Measurements from ENCODE around the gene GMEB2.
"Not testable (repeated sequence)": the region's sequence is repeated elsewhere in the genome, so short reads cannot be mapped to it uniquely, and the experiment has no call there.

Gene GMEB2

GRCh38 chr20:63560856-63561609, 65.9 kb downstream of the GMEB2 start:
- DNase-seq (ENCODE audit: low read depth, low spot score), result no peak

GRCh38 chr20:63560333-63560805, 66.5 kb downstream of the GMEB2 start:
- no peak for DNase-seq (ENCODE audit: low read depth, low spot score)

- not testable (repeated sequence) for DNase-seq (ENCODE audit: low read depth, low spot score)
Observed at GRCh38 chr20:63559485-63560332, 67.2 kb downstream of the GMEB2 start.

- no peak for DNase-seq (ENCODE audit: low read depth, low spot score)
Observed at GRCh38 chr20:63558804-63559484, 68.0 kb downstream of the GMEB2 start.

GRCh38 chr20:63557481-63557891, 69.4 kb downstream of the GMEB2 start:
- no peak for DNase-seq (ENCODE audit: low read depth, low spot score)

GRCh38 chr20:63556873-63557478, 69.9 kb downstream of the GMEB2 start:
- no peak for DNase-seq (ENCODE audit: low read depth, low spot score)

GRCh38 chr20:63555661-63556381, 71.1 kb downstream of the GMEB2 start:
- no peak for DNase-seq (ENCODE audit: low read depth, low spot score)

GRCh38 chr20:63554361-63555278, 72.3 kb downstream of the GMEB2 start:
- DNase-seq (ENCODE audit: low read depth, low spot score), result no peak

- no peak for DNase-seq (ENCODE audit: low read depth, low spot score)
Observed at GRCh38 chr20:63553933-63554290, 73.0 kb downstream of the GMEB2 start, which contains the start of gene FNDC11. Gene FNDC11 (plus strand): TSS chr20:63554159. CDS start chr20:63555664, 1,505 bp downstream.

GRCh38 chr20:63553251-63553932, 73.5 kb downstream of the GMEB2 start:
- no peak for DNase-seq (ENCODE audit: low read depth, low spot score)

- DNase-seq (ENCODE audit: low read depth, low spot score), result no peak
Observed at GRCh38 chr20:63552481-63553249, 74.2 kb downstream of the GMEB2 start.

- no peak for DNase-seq (ENCODE audit: low read depth, low spot score)
Observed at GRCh38 chr20:63551068-63551467, 75.8 kb downstream of the GMEB2 start.

GRCh38 chr20:63549679-63550282, 77.1 kb downstream of the GMEB2 start:
- no peak for DNase-seq (ENCODE audit: low read depth, low spot score)

GRCh38 chr20:63549019-63549418, 77.9 kb downstream of the GMEB2 start:
- DNase-seq (ENCODE audit: low read depth, low spot score), result no peak

GRCh38 chr20:63548542-63548941, 78.4 kb downstream of the GMEB2 start:
- no peak for DNase-seq (ENCODE audit: low read depth, low spot score)

- DNase-seq (ENCODE audit: low read depth, low spot score), result no peak
Observed at GRCh38 chr20:63547725-63548480, 79.0 kb downstream of the GMEB2 start, which contains the start of gene SRMS. Gene SRMS (minus strand): TSS chr20:63547749. CDS start chr20:63547463, 286 bp downstream.

All from smooth muscle cell of the brain vasculature (primary cell).